ENCODE data around the gene HES1.
A peak's percentile ranks its signal among the peaks of the same experiment; 100 is the strongest.

HES1 gene

DNA sequence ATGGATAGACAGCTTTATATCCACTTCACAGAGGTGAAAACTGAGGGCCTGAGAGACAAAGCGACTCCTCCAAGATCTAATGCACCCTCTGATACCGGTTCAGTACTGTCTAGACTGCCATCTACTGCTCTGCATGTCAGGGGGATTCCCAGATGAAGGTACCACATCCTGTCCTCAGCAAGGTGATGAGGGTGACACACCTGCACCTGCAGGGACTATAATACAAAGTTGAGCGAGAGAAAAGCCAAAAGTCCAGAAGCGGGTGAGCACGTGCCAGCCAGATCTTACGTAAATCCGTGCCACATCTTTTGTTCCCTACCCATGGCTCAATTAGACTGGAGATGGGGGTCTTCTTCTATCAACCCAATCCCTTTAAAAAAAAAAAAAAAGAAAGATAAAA lies 32.4 kb upstream of the HES1 start:
- no peak for DNase-seq

GRCh38 chr3:194103983-194104751 lies 31.8 kb upstream of the HES1 start:
- DNase-seq = no peak

DNA sequence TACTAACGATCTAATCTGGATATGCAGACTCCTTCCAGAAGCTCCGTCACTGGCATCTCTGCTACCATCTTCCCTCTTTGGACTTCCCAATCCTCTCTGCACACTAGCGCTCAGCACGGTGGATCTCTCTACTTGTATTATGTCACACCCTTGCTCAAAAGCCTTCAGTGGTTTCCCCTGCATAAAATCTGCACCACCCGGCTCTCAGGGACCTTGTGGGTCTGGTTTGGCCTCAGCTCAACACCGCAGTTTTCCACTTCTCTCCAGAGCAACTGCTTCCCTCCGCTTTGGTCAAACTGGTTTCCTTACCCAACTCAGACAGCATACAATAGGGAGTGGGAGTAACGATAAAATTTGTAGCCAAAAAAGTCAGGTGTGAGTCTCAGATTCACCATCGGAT lies 30.7 kb upstream of the HES1 start:
- no peak for DNase-seq

DNA sequence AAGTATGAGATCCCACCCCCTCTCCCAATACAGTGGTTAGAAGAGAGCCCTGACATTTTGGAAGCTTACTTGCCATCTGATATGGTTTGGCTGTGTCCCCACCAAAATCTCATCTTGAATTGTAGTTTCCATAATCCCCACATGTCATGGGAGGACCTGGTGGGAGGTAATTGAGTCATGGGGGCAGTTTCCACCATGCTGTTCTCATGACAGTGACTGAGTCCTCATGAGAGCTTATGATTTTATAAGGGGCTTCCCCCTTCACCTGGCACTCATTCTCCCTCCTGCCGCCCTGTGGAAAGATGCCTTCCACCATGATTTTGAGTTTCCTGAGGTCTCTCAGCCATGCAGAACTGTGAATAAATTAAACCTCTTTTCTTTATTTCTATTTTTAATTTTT lies 28.8 kb upstream of the HES1 start:
- no peak for DNase-seq

DNA sequence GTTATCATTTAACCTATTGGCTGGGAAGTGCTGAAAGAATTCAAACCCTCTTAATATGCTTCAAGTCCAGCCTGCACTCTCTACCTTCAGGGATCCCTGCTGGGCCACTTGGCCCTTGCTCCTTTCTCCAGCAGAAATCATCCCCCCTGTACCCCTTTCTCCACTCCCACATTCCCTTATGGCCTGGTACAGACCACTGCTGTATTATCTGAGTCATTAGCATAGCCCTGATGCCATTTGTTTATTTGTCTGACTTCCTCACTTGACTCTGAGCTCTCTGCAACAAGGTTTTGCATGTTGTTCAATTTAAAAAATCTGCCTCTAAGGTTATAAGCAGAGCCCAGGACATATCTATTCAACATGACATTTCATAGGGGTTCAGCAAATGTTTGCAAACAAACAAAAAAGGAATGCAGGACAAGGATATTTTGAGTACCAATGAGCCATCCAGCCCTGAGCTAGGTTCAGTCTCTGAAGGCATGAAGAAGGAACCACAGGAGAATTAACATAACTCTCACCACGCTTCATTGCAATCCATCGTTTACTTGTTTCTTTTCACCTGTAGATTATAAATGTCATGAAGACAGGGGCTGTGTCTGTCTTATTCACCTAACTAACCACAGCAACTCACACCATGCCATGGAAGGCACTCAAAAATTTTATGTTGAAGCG lies 26.6 kb upstream of the HES1 start:
- no peak for DNase-seq

DNA sequence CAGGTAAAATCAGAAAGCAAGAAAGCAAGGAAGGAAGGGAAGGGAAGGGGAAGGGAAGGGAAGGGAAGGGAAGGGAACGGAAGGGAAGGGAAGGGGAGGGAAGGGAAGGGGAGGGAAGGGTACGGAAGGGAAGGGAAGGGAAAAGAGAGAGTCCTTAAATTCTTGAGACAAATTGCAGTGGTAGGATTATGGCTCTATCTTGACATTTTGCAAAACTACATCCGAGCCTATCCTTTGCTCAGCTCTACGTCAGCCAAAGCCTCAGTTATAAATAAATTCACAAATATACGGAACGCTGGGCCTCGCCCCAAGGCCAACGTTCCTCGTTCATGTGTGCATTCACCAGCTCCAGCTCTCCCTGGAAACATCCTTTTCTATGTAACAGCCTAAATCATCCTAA lies 25.5 kb upstream of the HES1 start:
- DNase-seq = no peak

- no peak for DNase-seq
These were observed 24.6 kb upstream of the HES1 start for GRCh38 chr3:194111336-194111735.

- DNase-seq = peak; percentile 77
These were observed 23.5 kb upstream of the HES1 start for GRCh38 chr3:194112120-194113106.

- DNase-seq = no peak
These were observed 21.8 kb upstream of the HES1 start for GRCh38 chr3:194114123-194114522.

DNA sequence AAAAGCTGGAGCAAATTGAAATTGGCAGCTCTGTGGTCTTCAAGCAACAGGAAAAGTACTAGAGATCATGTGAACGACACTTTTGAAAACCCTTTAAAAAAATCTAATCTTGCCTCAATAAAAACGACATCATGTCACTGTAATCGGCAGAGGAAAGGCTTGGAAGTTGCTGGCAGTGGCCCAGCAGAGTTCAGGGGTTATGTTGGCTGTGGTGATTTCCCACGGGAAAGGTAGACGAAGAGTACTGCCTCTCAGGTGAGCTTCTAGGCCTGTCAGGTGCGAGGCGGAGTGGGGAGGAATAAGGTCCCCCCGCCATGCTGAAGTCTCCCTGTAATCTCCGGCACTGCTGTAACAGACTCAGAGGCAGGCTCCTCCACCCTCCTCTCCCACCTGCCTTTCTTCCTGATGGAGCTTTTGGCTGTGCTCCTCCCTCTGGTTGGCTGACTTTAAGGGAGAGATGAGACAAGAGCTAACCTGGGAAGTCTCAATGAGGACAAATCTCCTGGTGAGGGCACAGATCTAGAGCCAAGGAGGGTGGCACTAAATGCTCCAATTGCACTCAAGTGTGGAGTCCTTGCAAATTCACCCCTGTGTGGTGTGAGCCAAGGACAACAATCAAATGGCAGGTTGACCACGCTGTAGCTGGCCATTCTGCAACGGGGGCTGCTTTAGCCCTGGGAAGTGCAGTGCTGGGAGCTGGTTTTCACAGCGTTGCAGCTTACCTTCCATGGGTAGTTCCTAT lies 18.7 kb upstream of the HES1 start:
- DNase-seq = peak; percentile 90

GRCh38 chr3:194118920-194119319 lies 17.0 kb upstream of the HES1 start:
- DNase-seq = no peak

DNA sequence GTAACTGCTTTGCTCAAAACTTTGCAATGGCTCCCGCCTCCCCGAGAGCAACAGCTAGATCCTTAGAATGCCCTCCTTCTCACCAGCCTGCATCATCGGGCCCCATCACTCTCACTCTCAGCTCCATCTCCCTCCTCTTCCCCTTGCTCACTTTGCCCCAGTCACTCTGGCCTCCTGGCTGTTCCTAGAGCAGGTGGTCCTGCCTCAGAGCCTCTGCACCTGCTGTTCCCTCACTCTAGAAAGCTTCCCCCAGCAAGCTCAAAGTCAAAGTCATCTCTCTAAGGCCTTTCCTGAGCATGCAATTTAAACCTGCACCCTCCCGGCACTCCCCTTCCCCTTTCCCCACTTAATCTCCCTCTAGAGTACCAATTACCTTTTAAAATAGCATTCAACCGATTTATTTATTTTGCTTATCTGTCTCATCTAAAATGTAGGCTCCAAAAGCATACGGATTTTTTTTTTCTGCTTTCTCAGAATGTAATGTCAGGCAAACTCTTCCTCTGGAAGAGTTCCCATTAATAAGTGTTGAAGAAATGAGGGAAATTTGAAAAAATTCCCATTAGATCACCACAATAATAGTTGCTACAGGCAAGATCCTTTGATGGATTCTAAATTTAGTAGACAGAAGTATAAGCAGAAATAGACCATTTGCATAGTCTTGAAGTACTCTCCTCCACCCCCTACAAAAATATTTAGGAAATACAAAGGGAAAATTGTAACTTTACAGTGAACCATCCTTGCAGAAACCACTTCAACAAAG lies 15.9 kb upstream of the HES1 start:
- DNase-seq = peak; percentile 96

GRCh38 chr3:194120789-194121770 lies 14.9 kb upstream of the HES1 start:
- no peak for DNase-seq

GRCh38 chr3:194121891-194122631 lies 13.9 kb upstream of the HES1 start:
- no peak for DNase-seq

GRCh38 chr3:194123726-194124125 lies 12.2 kb upstream of the HES1 start:
- DNase-seq = no peak

- no peak for DNase-seq
These were observed 11.8 kb upstream of the HES1 start for GRCh38 chr3:194124193-194124592.

DNA sequence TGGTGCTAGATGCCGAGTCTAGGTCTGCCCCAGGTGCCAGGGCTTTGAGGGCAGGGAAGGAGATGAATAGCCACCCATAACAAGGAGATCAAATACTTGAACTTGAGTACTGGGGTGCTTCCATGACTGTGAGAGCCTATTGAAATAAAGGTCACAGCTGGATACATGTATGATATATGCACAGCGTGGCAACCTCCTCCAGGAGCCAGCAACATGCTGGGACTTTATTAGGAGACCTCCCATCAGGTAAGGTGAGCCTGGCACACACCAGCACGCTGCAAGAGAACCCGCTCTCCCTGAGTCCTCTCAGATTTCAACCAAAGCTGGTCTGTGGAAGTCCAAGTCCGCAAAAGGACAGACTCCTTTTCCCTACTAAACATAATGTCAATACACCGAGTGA lies 10.5 kb upstream of the HES1 start:
- DNase-seq = peak; percentile 76

DNA sequence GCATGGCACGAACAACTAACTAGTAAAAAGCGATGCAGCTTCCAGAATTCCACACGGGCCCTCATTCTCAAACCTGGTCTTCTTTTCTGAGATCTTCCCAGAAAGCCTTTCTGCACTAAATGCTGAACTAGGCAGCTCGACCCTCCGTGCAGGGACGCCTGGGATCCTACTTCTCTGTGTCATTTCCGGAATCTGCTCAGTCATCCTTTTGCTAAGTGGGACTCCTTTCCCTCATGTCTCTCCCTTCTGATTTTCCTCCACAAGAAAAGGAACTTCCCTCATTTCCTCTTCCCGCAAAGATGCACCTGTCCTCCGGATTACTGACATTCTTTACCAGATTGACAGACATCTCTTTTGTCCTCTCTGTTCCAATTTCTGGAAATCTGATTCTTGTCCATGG lies 9.2 kb upstream of the HES1 start:
- DNase-seq = no peak

DNA sequence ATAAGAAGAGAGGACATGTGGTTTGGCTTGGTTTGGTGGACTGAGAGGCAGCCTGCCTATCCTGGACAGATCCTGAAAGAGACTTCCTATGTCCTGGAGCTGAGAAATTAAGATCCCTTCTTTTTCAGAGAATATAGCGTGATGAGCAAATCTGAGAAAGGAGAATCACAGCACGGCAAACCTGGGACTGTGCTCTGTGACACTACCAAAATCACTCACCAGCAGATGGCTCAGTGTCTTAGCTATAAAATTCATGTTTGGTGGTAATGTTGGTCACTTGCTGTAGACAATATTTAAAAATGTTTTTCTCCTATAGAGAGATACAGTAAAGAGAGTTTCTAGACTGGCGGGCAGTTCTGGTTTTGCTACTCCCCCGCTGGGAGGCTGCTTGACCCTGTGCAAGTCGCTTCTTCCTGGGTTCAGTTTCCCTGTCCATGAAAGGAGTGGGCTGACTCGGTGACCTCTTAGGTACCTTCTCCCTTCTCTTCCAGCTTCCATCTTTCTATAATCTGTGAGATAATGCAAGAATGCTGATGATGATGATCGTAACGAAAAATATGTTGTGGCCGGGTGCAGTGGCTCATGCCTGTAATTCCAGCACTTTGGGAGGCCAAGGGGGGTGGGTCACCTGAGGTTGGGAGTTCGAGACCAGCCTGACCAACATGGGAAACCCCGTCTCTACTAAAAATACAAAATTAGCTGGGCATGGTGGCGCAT lies 7.6 kb upstream of the HES1 start:
- DNase-seq = no peak

Measured in DMS79 treated with DMSO at 0.1 percent for 48 hours (cell line).